T-helper 1 cell treated with Interleukin-12 subunit alpha and Interleukin-12 subunit beta and Interleukin-4 antibody, amounts not matched to agents 30 μg/mL and 1 μg/mL, for 36 hours (primary cell): ENCODE data around the gene ADAT1.
A peak's percentile ranks its signal among the peaks of the same experiment; 100 is the strongest.

Experiments used
- H3K27ac Mint-ChIP-seq: one replicate; pipeline ENCODE4 v1.8.0; 2021; ENCODE audit warnings: mild to moderate bottlenecking, mixed read lengths
- H3K27me3 Mint-ChIP-seq: one replicate; pipeline ENCODE4 v1.8.0; 2021; ENCODE audit warnings: low read depth, mixed read lengths
- H3K36me3 Mint-ChIP-seq: one replicate; pipeline ENCODE4 v1.8.0; 2021; ENCODE audit warnings: low read depth, mixed read lengths
- H3K4me1 Mint-ChIP-seq: one replicate; pipeline ENCODE4 v1.8.0; 2021; ENCODE audit warnings: low read depth, mixed read lengths
- H3K4me3 Mint-ChIP-seq: one replicate; pipeline ENCODE4 v1.8.0; 2021; ENCODE audit warnings: mild to moderate bottlenecking, moderate library complexity, mixed read lengths
- H3K9me3 Mint-ChIP-seq: one replicate; pipeline ENCODE4 v1.8.0; 2021; ENCODE audit warnings: mixed read lengths

ADAT1 gene

DNA sequence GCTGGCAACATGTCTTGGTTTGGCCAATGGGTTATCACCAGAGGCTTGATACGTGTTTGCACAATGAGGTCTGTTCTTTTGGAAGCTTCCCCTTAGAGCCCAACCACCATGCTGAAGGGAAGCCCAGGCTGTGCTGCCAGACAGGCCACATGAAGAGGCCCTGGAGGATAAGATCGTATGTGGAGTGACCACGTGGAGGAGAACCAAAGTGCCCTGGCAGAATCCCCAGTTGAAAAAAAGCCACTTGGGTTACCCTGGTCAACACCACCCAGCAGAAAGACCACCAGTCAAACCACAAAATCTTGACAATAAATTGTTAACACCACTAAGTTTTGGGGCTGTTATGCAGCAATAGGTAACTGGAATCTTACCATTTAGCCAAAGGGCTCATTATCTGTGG lies 7.0 kb upstream of the ADAT1 start:
- Mint-ChIP-seq H3K4me3 (no peak overlapping the region), H3K27ac (no peak overlapping the region), H3K4me1 (peaks cover 28% of the 10 kb centered on the region), H3K36me3 (peaks cover 71% of the 10 kb centered on the region), H3K9me3 (no peaks in the 10 kb centered on the region), H3K27me3 (no peaks in the 10 kb centered on the region)

DNA sequence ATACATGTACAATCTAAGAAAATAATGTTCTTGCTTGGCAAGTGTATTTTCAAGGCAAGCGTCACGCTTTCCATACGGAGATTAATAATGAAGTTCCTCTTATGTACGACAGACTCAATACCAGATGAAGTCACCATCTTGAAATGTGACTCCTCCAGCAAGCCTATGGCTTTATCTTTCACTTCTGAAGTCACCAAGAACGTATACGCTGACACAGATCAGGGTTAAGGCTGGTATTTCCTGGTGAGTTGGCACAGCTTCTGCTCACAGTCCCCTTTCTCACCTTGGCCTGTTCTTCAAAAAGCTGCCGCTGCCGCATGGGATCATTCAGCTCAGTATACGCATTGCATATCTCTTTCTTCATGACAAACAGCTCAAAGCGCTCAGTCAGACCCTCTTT lies 6.1 kb upstream of the ADAT1 start:
- Mint-ChIP-seq H3K9me3 (no peaks in the 10 kb centered on the region), H3K4me3 (peak overlapping the region; percentile 11), H3K27me3 (no peaks in the 10 kb centered on the region), H3K4me1 (peaks cover 32% of the 10 kb centered on the region), H3K27ac (peak overlapping the region; percentile 58), H3K36me3 (peaks cover 71% of the 10 kb centered on the region)

DNA sequence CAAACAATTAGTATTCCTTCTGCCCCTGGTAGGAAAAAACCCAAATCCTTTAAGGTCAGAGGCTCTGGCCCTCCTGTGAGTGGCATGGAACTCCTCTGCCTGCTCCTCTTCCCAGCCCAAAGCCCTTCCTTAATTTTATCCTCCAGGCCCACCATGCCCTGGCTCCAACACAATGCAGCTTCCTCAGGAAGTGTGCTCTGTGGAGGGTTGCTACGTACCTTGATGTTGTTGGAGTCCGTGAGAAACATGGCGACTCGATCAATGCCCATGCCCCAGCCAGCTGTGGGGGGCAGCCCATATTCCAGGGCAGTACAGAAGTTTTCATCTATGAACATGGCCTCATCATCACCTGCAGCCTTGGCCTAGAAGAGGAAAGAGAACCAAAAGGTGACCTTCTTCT lies 5.3 kb upstream of the ADAT1 start:
- peaks cover 29% of the 10 kb centered on the region for H3K4me1 Mint-ChIP-seq
- no peaks in the 10 kb centered on the region for H3K9me3 Mint-ChIP-seq
- peak overlapping the region; percentile 13 for H3K4me3 Mint-ChIP-seq
- H3K36me3 Mint-ChIP-seq = peaks cover 64% of the 10 kb centered on the region
- no peaks in the 10 kb centered on the region for H3K27me3 Mint-ChIP-seq
- peak overlapping the region; percentile 76 for H3K27ac Mint-ChIP-seq

- peaks cover 60% of the 10 kb centered on the region for H3K36me3 Mint-ChIP-seq
- H3K4me1 Mint-ChIP-seq = peaks cover 29% of the 10 kb centered on the region
- no peaks in the 10 kb centered on the region for H3K27me3 Mint-ChIP-seq
- no peaks in the 10 kb centered on the region for H3K9me3 Mint-ChIP-seq
- peak overlapping the region; percentile 13 for H3K4me3 Mint-ChIP-seq
- H3K27ac Mint-ChIP-seq = peak overlapping the region; percentile 76
Observed at GRCh38 chr16:75627851-75628250, 4.8 kb upstream of the ADAT1 start.

- H3K27me3 Mint-ChIP-seq = no peaks in the 10 kb centered on the region
- H3K27ac Mint-ChIP-seq = peak overlapping the region; percentile 26
- peaks cover 36% of the 10 kb centered on the region for H3K4me1 Mint-ChIP-seq
- H3K36me3 Mint-ChIP-seq = peaks cover 54% of the 10 kb centered on the region
- H3K4me3 Mint-ChIP-seq = no peak overlapping the region
- H3K9me3 Mint-ChIP-seq = no peaks in the 10 kb centered on the region
Observed at GRCh38 chr16:75626806-75627205, 3.7 kb upstream of the ADAT1 start.

DNA sequence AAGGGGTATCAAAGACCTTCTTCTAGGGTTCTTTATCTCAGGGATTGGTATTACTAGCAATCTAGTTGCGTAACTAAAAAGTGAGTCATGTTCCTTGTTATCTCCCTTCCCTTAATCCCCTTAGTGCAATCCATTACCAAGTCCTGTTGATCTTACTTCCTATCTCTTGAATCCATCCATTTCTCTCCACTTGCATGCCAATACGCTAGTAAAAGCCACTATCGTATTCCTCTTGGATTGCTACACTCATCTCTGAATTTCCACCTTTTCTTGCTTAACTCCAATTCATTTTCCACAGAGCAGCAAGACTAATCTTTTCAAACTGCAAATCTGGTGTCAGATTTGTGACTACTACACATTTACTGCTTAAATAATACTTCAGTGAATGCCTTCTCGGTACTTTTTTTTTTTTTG lies 1.8 kb upstream of the ADAT1 start:
- H3K4me3 Mint-ChIP-seq = peak overlapping the region; percentile 5
- peaks cover 51% of the 10 kb centered on the region for H3K36me3 Mint-ChIP-seq
- H3K4me1 Mint-ChIP-seq = peaks cover 47% of the 10 kb centered on the region
- no peaks in the 10 kb centered on the region for H3K9me3 Mint-ChIP-seq
- H3K27me3 Mint-ChIP-seq = no peaks in the 10 kb centered on the region
- peak overlapping the region; percentile 63 for H3K27ac Mint-ChIP-seq

GRCh38 chr16:75621170-75621477 lies 2.0 kb downstream of the ADAT1 start:
- Mint-ChIP-seq H3K9me3 (no peaks in the 10 kb centered on the region), H3K36me3 (peaks cover 32% of the 10 kb centered on the region), H3K27me3 (no peaks in the 10 kb centered on the region), H3K4me3 (no peak overlapping the region), H3K27ac (peak overlapping the region; percentile 98), H3K4me1 (peaks cover 35% of the 10 kb centered on the region)

- no peak overlapping the region for H3K4me3 Mint-ChIP-seq
- H3K36me3 Mint-ChIP-seq = peaks cover 31% of the 10 kb centered on the region
- peak overlapping the region; percentile 98 for H3K27ac Mint-ChIP-seq
- no peaks in the 10 kb centered on the region for H3K9me3 Mint-ChIP-seq
- peaks cover 35% of the 10 kb centered on the region for H3K4me1 Mint-ChIP-seq
- no peaks in the 10 kb centered on the region for H3K27me3 Mint-ChIP-seq
Observed at GRCh38 chr16:75620326-75621169, 2.5 kb downstream of the ADAT1 start.

DNA sequence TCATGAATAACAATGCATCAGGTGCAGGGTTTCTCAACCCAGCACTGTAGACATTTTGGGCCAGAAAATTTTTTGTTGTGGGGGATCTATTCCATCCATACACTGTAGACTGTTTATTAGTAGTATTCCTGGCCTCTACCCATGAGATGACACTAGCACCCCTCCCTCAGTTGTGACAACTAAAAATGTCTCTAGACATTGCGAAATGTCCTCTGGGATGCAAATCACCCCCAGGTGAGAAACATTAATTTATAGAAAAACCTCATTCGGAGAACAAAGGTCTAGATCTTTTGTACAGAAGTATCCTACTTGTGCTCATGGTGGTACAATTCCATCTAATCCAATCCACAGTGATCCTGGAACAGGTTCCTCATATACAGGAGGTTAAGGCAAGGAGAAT lies 4.3 kb downstream of the ADAT1 start:
- Mint-ChIP-seq H3K4me3 (no peak overlapping the region), H3K36me3 (peaks cover 34% of the 10 kb centered on the region), H3K9me3 (no peaks in the 10 kb centered on the region), H3K27me3 (no peaks in the 10 kb centered on the region), H3K27ac (no peak overlapping the region), H3K4me1 (peaks cover 32% of the 10 kb centered on the region)

DNA sequence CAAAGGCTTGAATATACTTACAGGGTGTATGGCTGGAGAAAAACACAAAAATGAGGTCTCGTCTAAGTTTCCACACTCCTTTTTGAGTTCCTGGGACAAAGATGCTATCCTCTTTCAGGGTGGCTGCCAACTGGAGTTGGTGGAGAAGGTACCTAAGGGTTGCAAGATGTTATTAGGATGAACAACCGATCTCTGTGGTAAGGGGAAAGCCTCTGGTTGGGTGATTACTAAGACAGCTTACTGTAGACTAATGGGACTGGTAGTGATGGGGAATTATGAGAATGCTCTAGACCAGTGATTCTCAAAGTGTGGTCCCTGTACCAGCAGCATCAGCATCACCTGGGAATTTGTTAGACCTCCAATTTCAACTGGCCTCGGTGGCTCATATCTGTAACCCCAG lies 6.0 kb downstream of the ADAT1 start:
- H3K27me3 Mint-ChIP-seq = no peaks in the 10 kb centered on the region
- H3K36me3 Mint-ChIP-seq = peaks cover 41% of the 10 kb centered on the region
- H3K4me3 Mint-ChIP-seq = peak overlapping the region; percentile 10
- H3K27ac Mint-ChIP-seq = peak overlapping the region; percentile 1
- no peaks in the 10 kb centered on the region for H3K9me3 Mint-ChIP-seq
- peaks cover 28% of the 10 kb centered on the region for H3K4me1 Mint-ChIP-seq

- Mint-ChIP-seq H3K27me3 (no peaks in the 10 kb centered on the region), H3K9me3 (no peaks in the 10 kb centered on the region), H3K4me3 (peak overlapping the region; percentile 40), H3K4me1 (peaks cover 22% of the 10 kb centered on the region), H3K36me3 (peaks cover 42% of the 10 kb centered on the region), H3K27ac (peak overlapping the region; percentile 91)
Observed at GRCh38 chr16:75616521-75617010, 6.5 kb downstream of the ADAT1 start.

DNA sequence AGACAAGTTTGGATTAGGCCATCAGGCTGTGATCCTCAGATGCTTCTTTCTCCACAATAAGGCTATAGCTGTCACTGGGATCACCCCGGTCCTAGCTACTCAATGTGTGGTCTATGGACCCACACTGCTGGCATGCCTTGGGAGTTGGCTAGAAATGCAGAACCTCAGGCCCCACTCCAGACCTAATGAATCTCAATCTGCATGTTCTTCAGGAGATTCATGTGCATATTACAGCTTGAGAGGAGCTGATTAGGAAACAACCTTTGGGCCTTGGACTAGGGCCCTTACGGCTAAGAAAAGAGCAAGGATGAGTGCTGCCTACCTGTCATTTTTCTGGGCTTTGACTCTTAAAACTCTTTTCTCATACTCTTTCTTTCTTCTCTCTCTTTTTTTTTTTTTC lies 7.5 kb downstream of the ADAT1 start:
- peaks cover 14% of the 10 kb centered on the region for H3K4me1 Mint-ChIP-seq
- H3K4me3 Mint-ChIP-seq = no peak overlapping the region
- peaks cover 41% of the 10 kb centered on the region for H3K36me3 Mint-ChIP-seq
- H3K27me3 Mint-ChIP-seq = no peaks in the 10 kb centered on the region
- no peak overlapping the region for H3K27ac Mint-ChIP-seq
- no peaks in the 10 kb centered on the region for H3K9me3 Mint-ChIP-seq

DNA sequence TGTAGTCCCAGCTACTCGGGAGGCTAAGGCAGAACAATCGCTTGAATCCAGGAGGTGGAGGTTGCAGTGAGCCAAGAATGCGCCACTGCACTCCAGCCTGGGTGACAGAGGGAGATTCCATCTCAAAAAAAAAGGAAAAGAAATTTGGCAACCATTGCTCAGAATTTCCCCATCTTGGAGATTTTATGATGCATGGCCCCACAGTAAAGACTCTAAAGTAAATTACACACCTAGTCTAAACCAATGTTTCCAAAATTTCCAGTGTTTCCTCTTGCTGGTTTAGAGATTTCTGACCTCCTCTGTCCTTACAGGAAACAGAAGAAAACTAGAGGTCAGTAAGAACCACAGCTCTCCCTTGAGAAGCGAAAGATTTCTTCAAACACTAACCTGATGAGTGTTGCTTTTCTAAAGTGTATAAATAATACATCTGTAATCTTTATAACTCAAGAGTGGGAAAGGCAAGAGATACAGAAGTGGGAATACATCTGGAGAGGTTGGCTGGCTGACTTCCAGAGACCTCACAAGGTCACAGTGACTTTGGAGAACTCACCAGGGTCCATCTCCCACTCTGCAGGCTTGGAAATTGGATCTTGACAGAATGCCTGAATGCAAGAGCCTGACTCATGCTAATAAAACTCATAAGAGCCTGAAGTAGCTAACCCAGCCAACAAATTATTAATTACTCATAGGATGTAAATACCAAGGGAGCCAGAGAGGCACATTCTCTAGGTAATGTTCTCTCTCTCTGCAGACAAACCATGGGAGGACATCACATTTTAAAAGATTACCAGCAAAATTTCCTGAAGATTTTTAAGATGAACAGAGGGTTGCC lies 8.8 kb downstream of the ADAT1 start:
- Mint-ChIP-seq H3K9me3 (no peaks in the 10 kb centered on the region), H3K4me3 (no peak overlapping the region), H3K4me1 (peaks cover 12% of the 10 kb centered on the region), H3K27ac (no peak overlapping the region), H3K36me3 (peaks cover 38% of the 10 kb centered on the region), H3K27me3 (no peaks in the 10 kb centered on the region)

DNA sequence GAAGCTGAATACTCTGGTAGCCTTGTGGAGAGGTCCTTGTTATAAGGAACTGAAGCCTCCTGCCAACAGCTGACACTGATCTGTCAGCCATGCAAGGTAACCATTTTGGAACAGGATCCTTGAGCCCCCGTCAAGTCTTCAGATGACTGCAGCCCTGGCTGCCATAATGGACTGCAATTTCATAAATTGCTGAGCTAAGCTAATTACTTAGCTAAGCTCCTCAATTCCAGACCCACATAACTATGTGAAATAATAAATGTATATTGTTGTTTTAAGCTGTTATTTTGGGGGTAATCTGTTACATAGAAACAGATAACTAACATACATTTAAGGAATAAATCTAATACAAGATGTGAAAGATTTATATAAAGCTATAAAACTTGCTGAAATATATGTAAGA lies 16.6 kb downstream of the ADAT1 start:
- Mint-ChIP-seq H3K9me3 (peaks cover 9% of the 10 kb centered on the region), H3K4me1 (peaks cover 1% of the 10 kb centered on the region), H3K27me3 (no peaks in the 10 kb centered on the region), H3K36me3 (peaks cover 26% of the 10 kb centered on the region), H3K27ac (no peak overlapping the region), H3K4me3 (no peak overlapping the region)

GRCh38 chr16:75603241-75603640 lies 19.8 kb downstream of the ADAT1 start:
- H3K9me3 Mint-ChIP-seq = peaks cover 9% of the 10 kb centered on the region
- H3K36me3 Mint-ChIP-seq = peaks cover 34% of the 10 kb centered on the region
- no peak overlapping the region for H3K27ac Mint-ChIP-seq
- H3K27me3 Mint-ChIP-seq = no peaks in the 10 kb centered on the region
- no peak overlapping the region for H3K4me3 Mint-ChIP-seq
- peaks cover 1% of the 10 kb centered on the region for H3K4me1 Mint-ChIP-seq
